Measurements from ENCODE around the gene RAB18. TPM values are rescaled to one million over a fixed set of nuclear protein-coding genes. Genes with fewer than 3 reads are reported as not detected.
"Not testable (repeated sequence)": the region's sequence is repeated elsewhere in the genome, so short reads cannot be mapped to it uniquely, and the experiment has no call there.

The RAB18 gene
- total RNA-seq, 1 experiment from 2014 or later, result 75.9 TPM

- peaks cover 20% of the 10 kb centered on the region for H3K36me3 Mint-ChIP-seq (ENCODE audit: insufficient read depth, unreplicated experiment)
- no peak for DNase-seq
- H3K27ac Mint-ChIP-seq (ENCODE audit: unreplicated experiment), result peak overlapping the region; percentile 90
- CTCF ChIA-PET, result interaction anchor here (1.2 to 1.5 kb wide), 2 partner anchors 22 to 24 kb away, joined by 3 to 12 read pairs; no protein-coding TSS in a partner anchor
- no peak for TF ChIP-seq CTCF (IDR thresholded peaks at IDR 0.05; ENCODE audit: unreplicated experiment)
- intact Hi-C loops (cut with micrococcal nuclease; ENCODE audit: unreplicated experiment), result no loop called here
- TSS peak; percentile 40 for BruUV-seq (replicated peaks)
- peak overlapping the region; percentile 92 for H3K4me3 Mint-ChIP-seq (ENCODE audit: low read depth, unreplicated experiment)
- H3K27me3 Mint-ChIP-seq (ENCODE audit: unreplicated experiment), result no peaks in the 10 kb centered on the region
- no peaks in the 10 kb centered on the region for H3K9me3 Mint-ChIP-seq (ENCODE audit: low read depth, unreplicated experiment)
- H3K4me1 Mint-ChIP-seq (ENCODE audit: low read depth, unreplicated experiment), result peaks cover 15% of the 10 kb centered on the region
Observed at GRCh38 chr10:27504808-27505460, 830 bp downstream of the RAB18 start.

- H3K9me3 Mint-ChIP-seq (ENCODE audit: low read depth, unreplicated experiment); BruUV-seq (replicated peaks); DNase-seq; H3K27ac Mint-ChIP-seq (ENCODE audit: unreplicated experiment); CTCF ChIA-PET; H3K27me3 Mint-ChIP-seq (ENCODE audit: unreplicated experiment); intact Hi-C loops (cut with micrococcal nuclease; ENCODE audit: unreplicated experiment): not testable (repeated sequence)
- Mint-ChIP-seq H3K4me1 (ENCODE audit: low read depth, unreplicated experiment) (peaks cover 15% of the 10 kb centered on the region), H3K4me3 (ENCODE audit: low read depth, unreplicated experiment) (peak overlapping the region; percentile 92), H3K36me3 (ENCODE audit: insufficient read depth, unreplicated experiment) (peaks cover 20% of the 10 kb centered on the region)
Observed at GRCh38 chr10:27505537-27505936, 1.4 kb downstream of the RAB18 start.

- TF ChIP-seq CTCF (IDR thresholded peaks at IDR 0.05; ENCODE audit: unreplicated experiment), result no peak
- intact Hi-C loops (cut with micrococcal nuclease; ENCODE audit: unreplicated experiment), result no loop called here
- no peak for DNase-seq
- Mint-ChIP-seq H3K4me3 (ENCODE audit: low read depth, unreplicated experiment) (peak overlapping the region; percentile 92), H3K27me3 (ENCODE audit: unreplicated experiment) (no peaks in the 10 kb centered on the region), H3K9me3 (ENCODE audit: low read depth, unreplicated experiment) (no peaks in the 10 kb centered on the region), H3K4me1 (ENCODE audit: low read depth, unreplicated experiment) (peaks cover 15% of the 10 kb centered on the region), H3K27ac (ENCODE audit: unreplicated experiment) (no peak overlapping the region), H3K36me3 (ENCODE audit: insufficient read depth, unreplicated experiment) (peaks cover 20% of the 10 kb centered on the region)
- CTCF ChIA-PET, result interaction anchor here (1.0 kb wide), 1 partner anchor 23 kb away, joined by 3 read pairs; no protein-coding TSS in a partner anchor
- no TSS peak for BruUV-seq (replicated peaks)
Observed at GRCh38 chr10:27506280-27506679, 2.2 kb downstream of the RAB18 start.

GRCh38 chr10:27512548-27512947, 8.4 kb downstream of the RAB18 start:
- CTCF ChIA-PET, result no interaction called here
- peaks cover 17% of the 10 kb centered on the region for H3K36me3 Mint-ChIP-seq (ENCODE audit: insufficient read depth, unreplicated experiment)
- no peak overlapping the region for H3K27ac Mint-ChIP-seq (ENCODE audit: unreplicated experiment)
- intact Hi-C loops (cut with micrococcal nuclease; ENCODE audit: unreplicated experiment), result no loop called here
- DNase-seq, result no peak
- BruUV-seq (replicated peaks), result no TSS peak
- no peaks in the 10 kb centered on the region for H3K9me3 Mint-ChIP-seq (ENCODE audit: low read depth, unreplicated experiment)
- no peaks in the 10 kb centered on the region for H3K27me3 Mint-ChIP-seq (ENCODE audit: unreplicated experiment)
- no peak for TF ChIP-seq CTCF (IDR thresholded peaks at IDR 0.05; ENCODE audit: unreplicated experiment)
- H3K4me3 Mint-ChIP-seq (ENCODE audit: low read depth, unreplicated experiment), result no peak overlapping the region
- peaks cover 11% of the 10 kb centered on the region for H3K4me1 Mint-ChIP-seq (ENCODE audit: low read depth, unreplicated experiment)

All from Calu3 (cell line).